Lower leg skin (tissue), 4 donors: Measurements from ENCODE around the gene SMIM7. TPM values are rescaled to one million over a fixed set of nuclear protein-coding genes. Genes with fewer than 3 reads are reported as not detected.

ENCODE experiments used
- DNase-seq, 2 donors: peaks; one replicate each; pipeline ENCODE4 v3.0.0-alpha.2; 2019; ENCODE audit warnings: low spot score in 2 of 2
- H3K4me3 ChIP-seq: fragments of 200-600 bp; sonication (generic); 2 replicates; pipeline ENCODE4 v1.5.1; 2017; ENCODE audit warnings: mild to moderate bottlenecking, low read depth; ENCODE audit not compliant: poor library complexity, severe bottlenecking
- CTCF ChIP-seq, 3 donors: fragments of 450-650 bp; IDR thresholded peaks; one replicate each; pipeline ENCODE4 v1.5.1; 2016; ENCODE audit warnings: antibody characterized with exemption in 3 of 3, mild to moderate bottlenecking in 3 of 3, moderate library complexity in 2 of 3
- POLR2A ChIP-seq, 2 donors: fragments of 450-650 bp; IDR thresholded peaks; one replicate each; pipeline ENCODE4 v1.6.1; 2016 to 2017; ENCODE audit warnings: antibody characterized with exemption in 2 of 2, mild to moderate bottlenecking in 1 of 2, moderate library complexity in 1 of 2
- WGBS, 2 donors: methylation state at CpG; one replicate each; pipeline ENCODE4 v1.1.5; 2018; 5-methylcytosine and 5-hydroxymethylcytosine counted together
- intact Hi-C: fragments of 100-400 bp; cut with DNase I; formaldehyde crosslinking; loops from one replicate; pipeline ENCODE4 v1.15.0; 2023; ENCODE audit warnings: low total_unique reads
- total RNA-seq, 4 donors: library from RNA; depleted of rRNA; stranded (reverse); fragments of >200 nt; gene quantifications; one replicate each; pipeline ENCODE4 v1.1.0, GENCODE V29; 2016

SMIM7 gene
- total RNA-seq, 4 donors from 2014 or later = 78.5 to 125 (median 95.4) TPM

- WGBS, 2 donors = 79 to 82% methylated on average over 10 of the region's 10 CpGs
- intact Hi-C loops = loop anchor here (5.0 kb wide), 1 partner anchor 1167 kb away; no protein-coding TSS in a partner anchor
- DNase-seq = no peak
- no peak overlapping the region for H3K4me3 ChIP-seq
- no peak for TF ChIP-seq POLR2A (IDR thresholded peaks at IDR 0.05)
- TF ChIP-seq CTCF (IDR thresholded peaks at IDR 0.05) = no peak
Observed at GRCh38 chr19:16624236-16624635, 35.7 kb downstream of the SMIM7 start.

GRCh38 chr19:16623576-16623975 is 36.4 kb downstream of the SMIM7 start:
- TF ChIP-seq POLR2A (IDR thresholded peaks at IDR 0.05) = no peak
- no peak for TF ChIP-seq CTCF (IDR thresholded peaks at IDR 0.05)
- H3K4me3 ChIP-seq = no peak overlapping the region
- WGBS, 2 donors = 72 to 77% methylated on average over 6 of the region's 6 CpGs
- DNase-seq = no peak
- intact Hi-C loops = loop anchor here (5.0 kb wide), 1 partner anchor 1166 kb away; no protein-coding TSS in a partner anchor

GRCh38 chr19:16623066-16623465 is 36.9 kb downstream of the SMIM7 start:
- no peak for DNase-seq
- H3K4me3 ChIP-seq = no peak overlapping the region
- no peak for TF ChIP-seq CTCF (IDR thresholded peaks at IDR 0.05)
- no peak for TF ChIP-seq POLR2A (IDR thresholded peaks at IDR 0.05)
- intact Hi-C loops = loop anchor here (5.0 kb wide), 1 partner anchor 1166 kb away; no protein-coding TSS in a partner anchor
- WGBS, 2 donors = 87 to 96% methylated on average over 2 of the region's 2 CpGs

- DNase-seq = no peak
- intact Hi-C loops = loop anchor here (2.0 to 5.0 kb wide), 2 partner anchors 68 to 1164 kb away; no protein-coding TSS in a partner anchor
- WGBS, 2 donors = 76 to 78% methylated on average over 7 of the region's 7 CpGs
- TF ChIP-seq CTCF (IDR thresholded peaks at IDR 0.05) (no peak), POLR2A (IDR thresholded peaks at IDR 0.05) (no peak)
- H3K4me3 ChIP-seq = no peak overlapping the region
Observed at GRCh38 chr19:16621165-16621800, 38.7 kb downstream of the SMIM7 start.

- WGBS, 2 donors = 68 to 76% methylated on average over 3 of the region's 3 CpGs
- DNase-seq = no peak
- intact Hi-C loops = loop anchor here (2.0 to 5.0 kb wide), 2 partner anchors 68 to 1163 kb away; no protein-coding TSS in a partner anchor
- no peak overlapping the region for H3K4me3 ChIP-seq
- TF ChIP-seq CTCF (IDR thresholded peaks at IDR 0.05) (no peak), POLR2A (IDR thresholded peaks at IDR 0.05) (no peak)
Observed at GRCh38 chr19:16620584-16620983, 39.4 kb downstream of the SMIM7 start.
